Stimulated activated CD4-positive, alpha-beta T cell treated with anti-CD3 and anti-CD28 coated beads, Interleukin-4, amount 100 ng/mL, for 4 hours (primary cell): ENCODE measurements around the gene VSIG2.

Experiments used
- DNase-seq, 2 experiments: peaks; one replicate each; pipeline ENCODE4 v3.0.0-alpha.2; 2020

VSIG2 gene

DNA sequence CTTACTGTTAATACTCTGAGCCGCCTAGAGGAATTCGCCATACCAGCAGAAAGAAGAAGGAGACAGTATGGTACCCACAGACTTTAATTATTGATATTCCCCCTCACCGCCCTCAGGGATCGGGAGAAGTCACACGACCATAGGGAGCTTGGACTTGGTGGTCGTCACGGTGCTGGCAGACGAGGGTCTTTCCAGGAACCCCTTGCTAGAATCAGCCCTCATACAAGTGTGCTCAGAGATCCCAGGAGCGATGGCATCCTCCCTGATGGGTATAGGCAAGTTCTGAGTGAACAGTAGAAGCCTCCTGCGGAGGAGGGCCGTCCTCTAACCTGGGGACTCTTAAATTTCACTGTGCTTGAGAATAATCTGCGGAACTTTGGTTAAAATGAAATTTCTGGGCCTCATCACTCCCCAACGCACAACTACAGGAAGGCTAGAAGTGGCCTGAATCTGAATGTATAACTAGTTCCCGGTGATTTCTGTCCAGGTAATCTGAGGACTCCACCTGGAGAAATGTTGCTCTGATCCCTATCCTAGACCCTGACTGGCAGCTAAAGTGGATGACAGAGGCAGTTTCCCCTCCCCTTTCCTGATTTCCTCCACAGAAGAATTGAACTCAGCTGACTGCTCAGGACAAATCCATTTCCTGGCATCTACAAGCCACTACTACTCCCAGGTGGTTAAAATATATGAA, 4.5 kb downstream of the VSIG2 start:
- DNase-seq, result no peak

GRCh38 chr11:124746621-124747243, 5.3 kb downstream of the VSIG2 start:
- DNase-seq, result peak; percentile 72 to 74

DNA sequence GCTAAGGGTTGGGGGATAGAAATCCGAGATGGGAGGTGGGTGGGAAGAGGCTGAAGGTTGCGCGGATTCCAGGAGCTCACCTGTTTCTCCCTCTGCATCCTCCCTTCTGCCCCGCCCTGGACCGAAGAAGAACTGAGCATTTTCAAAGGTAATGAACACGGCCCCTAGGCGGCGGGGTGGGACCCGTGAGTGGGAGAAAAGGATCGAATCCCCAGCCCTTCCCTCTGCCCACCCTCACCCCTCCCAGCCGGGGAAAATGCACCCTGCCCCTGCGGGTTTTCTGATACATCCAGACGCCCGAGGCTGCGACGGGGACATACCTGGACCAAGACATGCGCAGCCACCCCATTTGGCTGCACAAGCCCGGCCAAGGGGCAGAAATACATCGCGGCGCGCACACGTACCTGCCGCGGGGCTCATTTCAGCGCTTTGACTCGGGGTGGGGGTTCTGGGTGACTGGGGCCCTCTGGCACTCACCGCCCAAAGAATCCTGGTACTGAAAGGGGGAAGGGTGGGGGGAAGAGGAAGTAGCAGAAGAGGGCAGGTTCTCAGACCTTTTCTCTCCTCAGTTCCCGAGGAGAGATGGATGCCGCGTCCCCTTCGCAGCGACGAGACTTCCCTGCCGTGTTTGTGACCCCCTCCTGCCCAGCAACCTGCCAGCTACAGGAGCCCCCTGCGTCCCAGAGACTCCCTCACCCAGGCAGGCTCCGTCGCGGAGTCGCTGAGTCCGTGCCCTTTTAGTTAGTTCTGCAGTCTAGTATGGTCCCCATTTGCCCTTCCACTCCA, 6.0 kb downstream of the VSIG2 start:
- peak; percentile 10 to 27 for DNase-seq

- DNase-seq, result no peak
Measured at GRCh38 chr11:124745270-124745834, 6.7 kb downstream of the VSIG2 start.

DNA sequence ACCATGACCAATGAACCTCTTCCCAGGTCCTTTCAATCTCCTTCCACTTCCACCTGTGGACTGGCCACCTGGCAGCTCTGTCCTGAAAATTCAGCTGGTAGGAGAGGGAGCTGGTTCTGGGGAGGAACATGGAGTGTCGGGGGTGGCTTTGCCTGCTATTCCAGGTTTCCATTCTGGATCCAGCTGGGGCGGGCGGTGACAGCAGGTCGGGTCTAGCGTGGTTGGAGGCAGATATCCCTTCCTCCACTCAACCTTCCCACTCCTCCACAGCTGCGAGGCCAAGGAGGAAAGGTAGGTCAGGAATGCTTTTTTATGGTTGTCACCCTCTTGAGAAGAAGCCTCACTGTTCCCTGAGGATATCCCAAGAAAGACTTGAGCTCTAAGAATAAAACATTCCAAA, 9.0 kb downstream of the VSIG2 start:
- DNase-seq, result no peak

- DNase-seq, result no peak
Measured at GRCh38 chr11:124742555-124742954, 9.5 kb downstream of the VSIG2 start.

DNA sequence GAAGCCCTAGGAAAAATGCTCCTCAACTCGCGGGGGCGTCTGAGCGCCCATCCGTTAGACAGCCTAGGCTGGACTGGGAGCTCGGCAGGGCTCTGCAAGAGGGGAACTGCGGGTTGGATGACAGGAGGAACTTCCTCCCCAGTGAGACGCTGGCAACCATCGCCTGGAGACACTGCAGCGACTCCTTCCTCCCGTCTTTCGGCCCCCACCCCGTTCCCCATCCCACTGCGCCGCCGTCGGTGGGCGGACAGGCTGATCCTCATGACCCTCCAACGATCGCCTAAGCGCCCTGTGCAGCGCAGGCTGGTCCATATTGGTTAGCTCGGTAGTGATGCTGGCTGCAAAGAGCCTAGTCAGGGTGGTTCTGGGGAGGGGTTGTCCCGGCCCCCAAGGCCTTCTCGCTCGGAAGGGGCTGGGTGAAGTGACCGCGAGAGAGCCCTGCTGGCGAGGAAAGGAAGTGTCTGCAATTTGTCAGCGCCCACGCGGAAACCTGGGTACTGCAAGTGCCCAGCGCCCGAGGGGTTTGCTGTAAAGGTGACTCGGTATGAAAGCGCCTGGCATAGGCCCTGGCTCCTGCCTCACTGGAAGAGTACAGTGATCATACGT, 11.7 kb downstream of the VSIG2 start:
- peak; percentile 42 to 45 for DNase-seq

DNA sequence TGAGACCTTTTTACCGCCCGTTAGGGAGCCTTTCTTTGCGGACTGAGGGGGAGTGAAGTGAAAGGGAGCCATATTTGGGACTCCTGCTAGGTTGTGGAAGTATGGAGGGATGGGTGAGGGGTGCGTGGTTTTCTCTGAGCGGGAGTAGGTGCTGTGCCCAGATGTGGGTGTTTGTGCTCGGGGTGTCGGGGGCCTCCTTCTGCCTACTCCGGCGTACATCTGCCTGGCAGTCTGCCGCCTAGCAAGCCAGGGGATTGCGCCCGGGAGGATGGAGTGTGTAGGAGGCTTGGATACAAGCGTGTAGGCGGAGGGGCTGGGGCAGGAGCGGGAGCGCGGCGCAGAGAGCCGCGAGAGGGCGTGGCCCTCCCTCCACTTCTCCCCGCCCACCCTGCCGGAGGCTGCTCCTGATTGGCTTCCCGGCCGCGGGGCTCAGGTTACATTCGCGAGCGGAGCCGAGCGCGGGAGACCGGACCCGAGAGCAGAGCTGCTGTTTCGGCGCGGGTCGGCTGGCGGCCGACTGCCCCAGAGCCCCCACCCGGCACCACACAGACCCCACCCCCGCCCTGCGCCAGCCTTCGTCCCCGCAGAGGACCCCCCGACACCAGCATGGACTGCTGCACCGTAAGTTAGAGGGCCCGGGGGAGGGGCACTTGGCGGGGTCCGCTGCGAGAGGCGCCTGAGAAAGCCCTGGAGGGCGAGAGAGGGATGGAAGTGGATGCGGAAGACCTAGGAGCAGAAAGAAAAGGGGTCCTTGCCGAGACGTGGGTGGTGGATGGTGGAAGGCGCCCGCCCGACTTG, 12.4 kb downstream of the VSIG2 start, which contains the start of gene NRGN:
Gene NRGN (plus strand): TSS at position 464 of the 798 bp plus-strand sequence. CDS start 143 bp downstream, at position 607.
- DNase-seq, result peak; percentile 78

- no peak for DNase-seq
Measured at GRCh38 chr11:124738713-124739478, 13.2 kb downstream of the VSIG2 start.

DNA sequence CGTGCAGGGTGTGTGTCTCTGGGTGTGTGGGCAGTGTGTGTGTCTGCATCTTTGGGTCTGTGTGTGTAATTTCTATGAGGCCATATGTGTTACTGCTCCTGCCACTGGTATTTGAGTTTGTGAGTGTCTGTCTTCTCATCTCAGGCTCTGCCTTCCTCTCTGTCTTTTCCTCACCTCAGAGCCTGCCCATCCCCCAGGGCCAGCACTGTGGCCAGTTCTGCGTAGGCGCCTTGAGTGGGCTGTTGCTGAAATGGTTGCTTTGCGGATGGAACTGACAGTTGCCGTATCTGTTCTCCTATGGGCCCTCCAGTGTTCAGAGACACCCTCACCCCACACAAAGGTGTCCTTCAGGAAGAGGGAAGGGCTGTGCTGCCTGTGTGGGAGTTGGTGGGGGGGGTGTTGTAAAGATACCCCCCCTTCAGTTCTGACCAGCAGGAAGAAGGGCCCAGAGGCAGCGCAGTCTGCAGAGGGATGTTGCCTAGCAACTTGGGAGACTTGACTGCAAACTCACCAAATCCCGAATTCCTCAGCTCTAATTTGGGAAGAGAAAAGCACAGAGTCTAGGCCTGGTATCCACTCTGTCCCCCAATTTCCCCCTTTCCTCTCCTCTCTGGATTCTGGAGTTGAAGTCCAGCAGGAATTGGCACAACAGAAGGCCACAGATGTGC, 14.3 kb downstream of the VSIG2 start:
- no peak for DNase-seq

DNA sequence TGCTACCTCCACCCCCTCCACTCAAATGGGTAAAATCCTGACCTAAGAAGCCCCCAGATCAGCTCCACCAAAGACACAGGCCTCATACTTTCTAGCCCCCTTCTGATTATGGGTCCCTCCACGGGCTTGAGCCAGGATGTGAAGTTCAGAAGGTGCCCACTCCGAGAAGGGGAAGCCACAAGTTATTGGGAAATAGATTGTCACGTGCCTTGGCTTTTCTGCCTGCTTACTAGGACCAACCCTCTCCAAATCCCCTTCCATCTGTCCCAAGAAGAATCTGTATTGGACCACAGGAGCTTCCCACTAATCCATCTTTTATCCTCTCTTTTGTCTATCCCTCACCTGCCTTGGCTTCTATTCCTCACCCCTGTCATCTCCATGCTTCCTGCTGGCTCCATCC, 15.3 kb downstream of the VSIG2 start:
- no peak for DNase-seq

DNA sequence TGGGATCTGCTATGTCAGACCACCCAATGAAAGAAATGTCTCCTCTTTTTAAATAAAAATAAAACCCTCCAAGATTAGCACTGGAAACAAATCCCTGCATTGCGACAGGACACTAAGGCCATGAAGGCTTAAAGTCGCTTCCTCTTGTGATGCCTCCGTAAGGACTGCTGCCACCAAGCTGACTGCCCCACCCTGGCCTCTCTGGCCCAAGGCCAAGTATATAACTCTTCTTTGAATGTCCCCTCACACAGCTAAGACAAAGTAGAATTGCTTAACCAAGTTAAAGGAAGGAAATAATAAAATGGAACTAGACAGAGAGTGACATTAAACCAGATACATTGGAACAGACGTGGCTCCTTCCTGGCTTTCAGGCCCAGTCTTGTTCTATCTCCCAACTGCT, 19.8 kb downstream of the VSIG2 start:
- no peak for DNase-seq

DNA sequence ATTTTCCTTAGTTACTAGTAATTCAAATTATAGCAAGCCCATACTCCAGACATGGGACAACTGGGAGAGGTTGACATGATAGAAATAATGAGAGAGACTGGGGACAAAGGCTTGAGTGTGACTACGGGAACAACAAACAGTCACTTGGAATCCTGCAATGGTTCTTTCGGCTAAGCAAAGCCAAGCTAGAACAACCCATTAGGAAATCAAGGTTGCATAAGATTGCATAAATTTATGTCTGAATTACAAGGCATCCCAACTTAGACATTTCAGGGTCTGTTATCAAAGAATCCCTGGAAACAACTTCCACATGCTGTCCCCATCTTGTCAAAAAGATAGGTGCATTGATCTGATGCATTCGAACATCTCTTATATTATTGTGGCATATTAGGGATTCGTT, 22.5 kb downstream of the VSIG2 start:
- DNase-seq, result no peak

- DNase-seq, result no peak
Measured at GRCh38 chr11:124728134-124728533, 23.9 kb downstream of the VSIG2 start.

- no peak for DNase-seq
Measured at GRCh38 chr11:124727474-124727873, 24.6 kb downstream of the VSIG2 start.

DNA sequence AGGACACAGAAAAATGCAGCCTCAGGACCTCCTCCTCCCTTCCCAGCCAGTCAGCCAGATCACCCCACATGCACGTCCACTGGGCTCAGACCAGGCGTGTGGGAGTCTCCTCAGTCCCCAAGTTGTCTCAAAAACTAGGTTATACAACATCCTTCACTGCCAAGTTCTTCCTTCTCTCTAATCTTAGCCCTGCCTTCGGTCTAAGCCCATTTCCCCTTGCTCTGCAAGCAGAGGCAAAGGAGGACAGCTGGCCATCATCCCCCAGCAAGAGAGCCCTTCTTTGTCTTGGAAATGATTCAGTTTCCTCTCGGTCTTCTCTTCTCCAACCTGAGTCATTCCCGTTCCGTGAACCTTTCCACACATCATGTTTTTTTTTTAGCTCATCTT, 26.3 kb downstream of the VSIG2 start:
- DNase-seq, result no peak

DNA sequence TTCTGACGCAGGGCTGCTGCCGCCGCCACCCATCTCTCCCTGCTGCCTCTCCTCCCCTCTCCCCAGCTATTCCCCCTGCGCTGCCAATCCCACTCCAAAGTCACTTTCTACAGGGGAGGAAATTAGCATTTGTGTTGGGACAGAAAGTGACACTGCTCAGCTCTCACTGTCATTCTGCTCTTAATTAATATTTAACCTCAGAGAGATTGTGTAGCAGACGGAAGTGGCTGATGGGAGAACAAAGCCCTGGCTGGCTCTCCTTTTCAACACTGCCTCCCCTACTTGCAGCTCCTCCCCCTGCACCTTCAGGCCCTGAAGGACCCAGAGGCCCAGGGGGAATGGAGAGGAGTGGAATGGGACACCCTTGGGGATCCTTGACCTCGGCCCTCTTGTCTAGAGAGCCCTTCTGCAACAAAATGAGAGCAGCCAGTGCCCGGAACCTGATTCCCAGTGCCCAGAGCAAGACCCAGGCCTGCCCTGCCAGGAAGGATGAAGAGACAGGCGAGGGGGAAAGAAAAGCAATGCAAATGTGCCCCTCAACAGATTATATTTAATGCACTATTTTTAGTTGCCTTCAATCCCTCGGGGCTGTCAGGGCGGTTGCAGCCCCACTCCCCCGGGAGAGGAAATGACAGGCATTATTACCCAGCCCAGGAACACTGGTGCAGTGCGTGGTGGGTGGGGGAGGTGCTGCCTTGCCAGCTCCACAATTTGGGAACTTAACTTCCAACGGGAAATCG, 26.9 kb downstream of the VSIG2 start:
- no peak for DNase-seq

- no peak for DNase-seq
Measured at GRCh38 chr11:124722176-124722575, 29.9 kb downstream of the VSIG2 start.

DNA sequence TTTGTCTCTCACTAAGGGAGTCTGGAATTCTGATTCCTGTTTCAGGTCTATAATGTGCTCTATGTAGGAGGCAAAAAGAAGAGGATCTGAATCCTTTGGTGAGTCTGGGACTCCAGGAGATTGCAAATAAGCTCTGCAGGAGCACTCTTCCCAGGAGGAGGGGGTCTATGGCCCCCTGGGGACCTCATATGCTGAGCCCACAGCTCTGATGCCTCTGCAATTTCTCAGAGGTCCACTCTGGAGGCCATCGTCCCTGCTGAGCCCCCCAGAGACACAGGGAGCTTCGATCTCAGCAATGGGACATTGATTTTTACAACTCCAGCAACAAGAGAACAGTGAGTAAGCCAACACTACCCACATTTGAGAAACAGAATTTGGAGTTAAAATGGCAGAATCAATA, 32.5 kb downstream of the VSIG2 start:
- DNase-seq, result no peak

DNA sequence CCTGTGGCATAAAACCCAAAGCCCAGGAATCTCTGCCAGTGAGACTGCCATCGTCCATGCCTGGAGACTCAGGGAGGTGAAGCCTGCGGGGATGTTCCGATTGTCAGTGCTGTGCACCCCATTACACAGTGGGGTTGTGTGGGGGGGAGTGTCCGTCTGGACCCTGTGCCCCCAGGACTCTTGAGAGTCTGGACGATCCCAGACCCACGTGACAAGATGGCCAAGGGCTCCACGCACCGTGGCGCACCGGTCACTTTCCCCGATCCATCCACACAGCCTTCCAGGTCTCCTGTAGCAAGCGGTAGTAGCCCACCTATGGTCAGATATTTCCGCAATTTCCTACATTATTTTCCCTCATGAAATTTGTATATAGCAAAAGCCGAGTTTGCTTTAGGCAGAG, 33.3 kb downstream of the VSIG2 start:
- DNase-seq, result no peak
